ENCODE results near the gene MRTFB.

DNA sequence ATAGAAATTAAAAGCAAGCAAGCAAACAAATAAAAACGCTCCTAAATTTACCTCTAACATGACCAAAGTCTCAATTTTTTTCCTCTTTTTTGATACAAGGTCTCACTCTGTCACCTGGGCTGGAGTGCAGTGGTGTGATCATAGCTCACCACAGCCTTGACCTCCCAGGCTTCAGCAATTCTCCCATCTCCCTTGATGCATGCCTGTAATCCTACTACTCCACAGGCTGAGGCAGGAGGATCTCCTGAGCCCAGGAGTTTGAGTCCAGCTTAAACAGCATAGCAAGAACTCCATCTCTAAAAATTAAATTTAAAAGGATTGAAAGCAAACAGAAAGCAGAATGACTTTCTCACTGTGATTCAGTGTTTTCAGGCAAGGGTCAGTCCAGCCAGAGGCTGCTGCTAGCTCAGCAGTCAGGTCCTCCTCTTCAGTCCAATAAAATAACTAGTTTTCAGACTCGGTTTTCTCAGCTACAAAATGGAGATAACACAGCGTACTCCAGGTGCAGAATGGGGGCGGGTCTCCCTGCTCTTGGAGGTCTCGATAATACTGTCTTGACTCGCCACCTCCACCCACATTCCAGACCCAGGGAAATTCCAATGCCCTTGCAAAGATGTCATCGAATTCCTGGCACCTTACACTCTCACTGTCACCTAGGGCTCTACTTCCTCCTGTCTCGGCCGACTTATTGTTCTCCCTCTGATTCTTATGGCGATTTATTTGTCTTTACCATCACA is 20.7 kb upstream of the MRTFB start:
- TF ChIP-seq, protein P1, sequence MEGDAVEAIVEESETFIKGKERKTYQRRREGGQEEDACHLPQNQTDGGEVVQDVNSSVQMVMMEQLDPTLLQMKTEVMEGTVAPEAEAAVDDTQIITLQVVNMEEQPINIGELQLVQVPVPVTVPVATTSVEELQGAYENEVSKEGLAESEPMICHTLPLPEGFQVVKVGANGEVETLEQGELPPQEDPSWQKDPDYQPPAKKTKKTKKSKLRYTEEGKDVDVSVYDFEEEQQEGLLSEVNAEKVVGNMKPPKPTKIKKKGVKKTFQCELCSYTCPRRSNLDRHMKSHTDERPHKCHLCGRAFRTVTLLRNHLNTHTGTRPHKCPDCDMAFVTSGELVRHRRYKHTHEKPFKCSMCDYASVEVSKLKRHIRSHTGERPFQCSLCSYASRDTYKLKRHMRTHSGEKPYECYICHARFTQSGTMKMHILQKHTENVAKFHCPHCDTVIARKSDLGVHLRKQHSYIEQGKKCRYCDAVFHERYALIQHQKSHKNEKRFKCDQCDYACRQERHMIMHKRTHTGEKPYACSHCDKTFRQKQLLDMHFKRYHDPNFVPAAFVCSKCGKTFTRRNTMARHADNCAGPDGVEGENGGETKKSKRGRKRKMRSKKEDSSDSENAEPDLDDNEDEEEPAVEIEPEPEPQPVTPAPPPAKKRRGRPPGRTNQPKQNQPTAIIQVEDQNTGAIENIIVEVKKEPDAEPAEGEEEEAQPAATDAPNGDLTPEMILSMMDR (IDR thresholded peaks at IDR 0.05; ENCODE audit: low read depth, low read length): no peak
- TF ChIP-seq POLR2A (IDR thresholded peaks at IDR 0.05; ENCODE audit: extremely low read depth, insufficient read length) (no peak), MYC (IDR thresholded peaks at IDR 0.05; ENCODE audit: low read depth, low read length) (no peak)
- TF ChIP-seq, protein P2, sequence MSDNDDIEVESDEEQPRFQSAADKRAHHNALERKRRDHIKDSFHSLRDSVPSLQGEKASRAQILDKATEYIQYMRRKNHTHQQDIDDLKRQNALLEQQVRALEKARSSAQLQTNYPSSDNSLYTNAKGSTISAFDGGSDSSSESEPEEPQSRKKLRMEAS (IDR thresholded peaks at IDR 0.05; ENCODE audit: low read depth, low read length): no peak

All from NB4 (cell line).